ENCODE measurements around the gene SYCP2L. TPM values are rescaled to one million over a fixed set of nuclear protein-coding genes. Genes with fewer than 3 reads are reported as not detected.

SYCP2L gene
- total and polyA plus RNA-seq, 2 experiments from 2014 or later, result 10.5 to 11.0 TPM

DNA sequence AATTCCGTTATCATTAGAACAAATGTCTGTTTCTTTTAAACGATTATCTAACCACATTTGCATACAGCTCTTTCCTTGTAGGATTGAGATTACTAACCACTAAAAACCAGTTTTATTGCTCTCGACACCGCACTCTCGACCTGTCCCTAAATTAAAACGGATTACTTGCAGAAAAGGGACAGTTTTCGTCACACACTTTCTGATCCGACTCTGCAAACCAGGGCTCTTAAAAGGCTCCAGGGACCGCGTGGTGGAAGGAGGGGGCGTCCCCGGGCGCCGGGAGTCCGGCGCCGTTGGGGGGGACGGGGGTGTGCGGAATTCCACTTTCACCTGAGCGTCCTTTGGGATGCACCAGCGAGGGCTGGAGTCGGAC is 49.2 kb upstream of the SYCP2L start:
- Mint-ChIP-seq H3K36me3 (ENCODE audit: low read depth) (peaks cover 4% of the 10 kb centered on the region; the same call in 1 of the 3 replicates), H3K9me3 (peaks cover 15% of the 10 kb centered on the region; the same call in 2 of the 3 replicates), H3K27me3 (ENCODE audit: insufficient read depth, low read depth, poor library complexity) (peaks cover 9% of the 10 kb centered on the region), H3K4me1 (peaks cover 10% of the 10 kb centered on the region), H3K4me3 (peak overlapping the region; percentile 83), H3K27ac (no peak overlapping the region)
- no peaks in the 10 kb centered on the region for H3K79me2 ChIP-seq (replicated peaks; ENCODE audit: insufficient read depth)
- no peaks in the 10 kb centered on the region for H4K20me1 ChIP-seq (replicated peaks; ENCODE audit: insufficient read depth)
- peak overlapping the region; percentile 98 for H2AFZ ChIP-seq
- ATAC-seq (peak; percentile 25), DNase-seq (ENCODE audit: low spot score) (no peak)
- H3K36me3 ChIP-seq (ENCODE audit: insufficient read depth), result no peaks in the 10 kb centered on the region
- H3K9me2 ChIP-seq (ENCODE audit: insufficient read depth), result no peaks in the 10 kb centered on the region
- H3K4me1 ChIP-seq (ENCODE audit: insufficient read depth), result peaks cover 12% of the 10 kb centered on the region
- peak overlapping the region; percentile 75; the same call in 1 of the 2 replicates for H3K27ac ChIP-seq (ENCODE audit: low read depth)
- H3K4me2 ChIP-seq, result peak overlapping the region; percentile 95
- TF ChIP-seq CTCF (conservative IDR thresholded peaks at IDR 0.05; ENCODE audit: low read depth in 2 of 2) (no peak), NANOG (IDR thresholded peaks at IDR 0.05; ENCODE audit: borderline replicate concordance) (no peak), POLR2AphosphoS5 (IDR thresholded peaks at IDR 0.05; ENCODE audit: low read depth) (no peak), CREB1 (CRISPR knock-in tag; IDR thresholded peaks at IDR 0.05; ENCODE audit: low read depth) (no peak), JUNB (IDR thresholded peaks at IDR 0.05; ENCODE audit: unreplicated experiment) (no peak), ZNF114 (CRISPR knock-in tag; IDR thresholded peaks at IDR 0.05) (no peak), STAT1 (IDR thresholded peaks at IDR 0.05; ENCODE audit: unreplicated experiment) (no peak)
- TF ChIP-seq, protein P1, sequence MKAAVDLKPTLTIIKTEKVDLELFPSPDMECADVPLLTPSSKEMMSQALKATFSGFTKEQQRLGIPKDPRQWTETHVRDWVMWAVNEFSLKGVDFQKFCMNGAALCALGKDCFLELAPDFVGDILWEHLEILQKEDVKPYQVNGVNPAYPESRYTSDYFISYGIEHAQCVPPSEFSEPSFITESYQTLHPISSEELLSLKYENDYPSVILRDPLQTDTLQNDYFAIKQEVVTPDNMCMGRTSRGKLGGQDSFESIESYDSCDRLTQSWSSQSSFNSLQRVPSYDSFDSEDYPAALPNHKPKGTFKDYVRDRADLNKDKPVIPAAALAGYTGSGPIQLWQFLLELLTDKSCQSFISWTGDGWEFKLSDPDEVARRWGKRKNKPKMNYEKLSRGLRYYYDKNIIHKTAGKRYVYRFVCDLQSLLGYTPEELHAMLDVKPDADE (IDR thresholded peaks at IDR 0.05), result no peak
- peaks cover 19% of the 10 kb centered on the region for H3K27me3 ChIP-seq (ENCODE audit: insufficient read depth)
- no peaks in the 10 kb centered on the region for H3F3A ChIP-seq (replicated peaks; ENCODE audit: low read depth)
- peak overlapping the region; percentile 88 for H3K4me3 ChIP-seq

- H3K27me3 Mint-ChIP-seq (ENCODE audit: insufficient read depth, low read depth, poor library complexity), result peaks cover 9% of the 10 kb centered on the region
Measured at GRCh38 chr6:10837995-10838793, 48.7 kb upstream of the SYCP2L start, which contains the start of gene MAK. Gene MAK (minus strand): TSS chr6:10838539. CDS start chr6:10830648, 7,891 bp downstream.

More at GRCh38 chr6:10837995-10838793, 48.7 kb upstream of the SYCP2L start, which contains the start of gene MAK:
- Histone ChIP-seq H3K4me1 (ENCODE audit: insufficient read depth) (peaks cover 12% of the 10 kb centered on the region), H3K27me3 (ENCODE audit: insufficient read depth) (peaks cover 19% of the 10 kb centered on the region), H3K79me2 (replicated peaks; ENCODE audit: insufficient read depth) (no peaks in the 10 kb centered on the region), H3K4me3 (peak within 1 kb of the TSS; percentile 88), H3K27ac (ENCODE audit: low read depth) (peak within 1 kb of the TSS; percentile 75), H2AFZ (peak within 1 kb of the TSS; percentile 98), H3K9me2 (ENCODE audit: insufficient read depth) (no peaks in the 10 kb centered on the region), H3F3A (replicated peaks; ENCODE audit: low read depth) (no peaks in the 10 kb centered on the region), H3K4me2 (peak within 1 kb of the TSS; percentile 95), H4K20me1 (replicated peaks; ENCODE audit: insufficient read depth) (no peaks in the 10 kb centered on the region), H3K36me3 (ENCODE audit: insufficient read depth) (no peaks in the 10 kb centered on the region)
- Mint-ChIP-seq H3K4me1 (peaks cover 10% of the 10 kb centered on the region), H3K27ac (peak within 1 kb of the TSS; percentile 45; the same call in 1 of the 2 replicates), H3K36me3 (ENCODE audit: low read depth) (peaks cover 4% of the 10 kb centered on the region; the same call in 1 of the 3 replicates), H3K4me3 (peak within 1 kb of the TSS; percentile 83), H3K9me3 (peaks cover 15% of the 10 kb centered on the region; the same call in 2 of the 3 replicates)
- TF ChIP-seq POLR2AphosphoS5 (IDR thresholded peaks at IDR 0.05; ENCODE audit: low read depth), result peak; percentile 67
- no peak for TF ChIP-seq NANOG (IDR thresholded peaks at IDR 0.05; ENCODE audit: borderline replicate concordance)
- peak; percentile 94 for ATAC-seq
- DNase-seq (ENCODE audit: low spot score), result peak; percentile 96
